Activated CD4-positive, alpha-beta T cell treated with anti-CD3 and anti-CD28 coated beads for 1 hour (primary cell): ENCODE data around the gene PARN.
"Not testable (repeated sequence)": the region's sequence is repeated elsewhere in the genome, so short reads cannot be mapped to it uniquely, and the experiment has no call there.

Experiments used
- DNase-seq: peaks from one replicate; pipeline ENCODE4 v3.0.0-alpha.2; 2020

PARN gene

DNA sequence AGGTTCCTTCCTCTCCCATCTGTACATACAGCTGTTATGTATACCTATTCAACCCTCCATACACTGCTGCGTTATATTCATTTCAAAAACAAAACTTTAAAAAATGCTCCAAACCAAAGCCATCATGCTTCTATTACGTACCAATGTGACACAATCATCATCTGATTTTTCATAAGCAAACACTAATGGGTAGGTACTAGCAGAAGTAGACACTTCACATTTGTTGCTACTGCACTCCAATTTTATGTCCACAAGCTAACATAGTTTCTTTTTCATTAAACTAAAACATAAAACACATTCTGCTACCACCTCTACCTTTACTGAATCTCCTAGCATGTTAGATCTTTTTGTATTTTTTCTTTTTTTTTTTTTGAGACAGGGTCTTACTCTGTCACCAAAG, 57.5 kb downstream of the PARN start:
- DNase-seq: no peak

DNA sequence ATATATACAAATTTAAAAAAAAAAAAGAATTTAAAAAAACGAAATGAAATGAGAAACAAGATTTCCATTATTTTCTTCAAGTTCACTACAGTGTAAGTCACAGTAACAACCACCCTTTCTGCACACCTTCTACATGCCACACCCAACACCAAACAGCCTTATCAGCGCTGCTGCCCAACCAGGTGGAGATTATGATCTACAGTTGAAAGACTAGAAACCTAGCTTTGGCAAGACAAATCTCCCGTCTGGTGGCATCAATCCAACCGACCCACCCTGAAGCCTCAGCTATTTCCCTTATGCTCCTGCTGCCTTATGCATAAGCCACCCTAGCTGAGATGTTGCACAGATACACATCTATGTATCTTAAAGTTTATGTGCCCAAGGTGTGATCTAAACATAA, 60.8 kb downstream of the PARN start:
- no peak for DNase-seq

DNA sequence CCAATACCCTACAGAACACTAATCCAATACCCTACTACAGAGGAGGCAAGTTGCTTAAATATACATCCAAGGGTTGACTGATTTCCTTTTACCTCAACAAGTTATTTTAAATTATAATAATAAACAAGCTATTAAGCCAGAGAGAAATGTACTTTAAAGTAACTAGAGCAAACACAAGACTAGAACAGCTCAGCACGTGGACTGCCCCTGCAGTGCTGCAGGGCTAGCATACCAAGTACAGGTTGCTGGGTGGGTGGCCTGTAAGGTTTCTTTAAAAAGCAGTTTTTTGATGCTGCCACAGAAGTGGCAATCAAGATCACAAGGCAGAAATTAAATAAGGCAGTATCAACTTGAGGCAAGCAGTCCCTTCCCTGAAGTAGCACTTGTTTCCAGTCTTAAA, 63.5 kb downstream of the PARN start:
- no peak for DNase-seq

DNA sequence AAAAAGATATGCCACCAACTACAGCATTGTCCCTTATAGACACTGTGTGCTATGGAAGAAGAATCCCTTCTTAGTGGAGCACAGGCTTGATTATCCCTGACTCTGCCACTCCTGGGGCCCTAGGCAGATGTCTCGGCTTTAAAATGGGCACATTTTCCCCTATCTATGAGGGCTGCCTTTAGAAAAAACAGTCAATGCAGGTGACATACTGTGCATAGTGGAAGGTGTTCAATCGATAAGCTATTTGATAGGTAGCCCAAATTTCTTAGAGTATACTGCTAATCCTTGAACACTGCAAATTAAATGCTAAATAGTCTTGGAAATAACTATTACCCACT, 64.4 kb downstream of the PARN start:
- DNase-seq: no peak

DNA sequence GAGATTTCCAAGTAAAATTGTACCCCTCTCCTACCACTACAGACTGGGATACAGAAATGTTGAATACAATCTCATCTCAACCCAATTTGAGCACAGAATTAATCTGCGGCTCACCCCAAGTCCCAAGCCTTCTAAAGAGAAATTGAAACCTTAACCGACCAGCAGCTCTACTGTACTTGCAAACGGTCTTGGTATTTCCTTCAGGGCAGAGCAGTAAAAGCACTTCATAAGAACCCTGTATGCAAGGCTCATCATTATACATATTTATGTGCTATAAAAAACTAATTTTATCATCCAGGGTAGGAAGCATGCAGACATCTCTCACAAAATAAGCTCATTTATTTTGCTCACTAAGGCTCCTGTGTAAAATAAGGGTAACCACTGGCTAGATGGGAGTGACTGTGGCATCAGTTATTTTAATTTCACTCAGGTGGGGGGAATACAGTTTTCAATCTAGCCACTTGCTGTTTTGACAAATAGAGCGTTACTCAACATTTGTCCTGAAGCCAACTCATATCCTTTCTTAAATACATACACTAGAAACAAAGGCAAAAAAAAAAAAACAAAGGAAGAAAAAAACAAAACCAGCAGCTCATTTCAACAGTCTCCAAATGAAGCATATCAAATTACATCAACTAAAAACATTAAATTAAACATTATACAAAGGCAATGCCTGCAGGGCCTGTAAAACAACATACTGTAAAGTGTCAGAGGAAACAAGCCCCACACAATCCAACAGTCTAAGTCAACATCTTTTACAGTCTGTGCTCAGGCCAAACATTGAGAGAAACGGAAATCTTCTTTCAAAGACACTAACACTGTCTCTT, 65.0 kb downstream of the PARN start:
- DNase-seq: no peak

DNA sequence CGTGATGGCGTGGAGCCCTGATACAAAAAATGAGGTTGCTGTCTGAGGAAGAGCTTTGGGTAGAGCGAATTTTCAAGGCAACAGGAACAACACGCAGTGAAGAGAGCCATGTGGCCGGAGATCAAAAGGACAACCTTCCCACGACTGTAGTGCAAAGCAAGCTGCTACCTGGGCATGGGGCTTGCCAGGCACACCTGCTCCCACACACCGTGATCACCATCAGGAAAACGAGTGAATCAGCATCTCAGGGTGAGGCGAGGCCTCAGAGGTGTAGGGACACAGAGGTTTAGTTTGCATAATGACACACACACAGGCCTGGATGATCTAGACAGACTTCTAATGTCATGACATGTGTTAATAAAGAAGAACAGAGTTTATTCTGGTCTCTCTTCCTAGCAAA, 65.7 kb downstream of the PARN start:
- no peak for DNase-seq

DNA sequence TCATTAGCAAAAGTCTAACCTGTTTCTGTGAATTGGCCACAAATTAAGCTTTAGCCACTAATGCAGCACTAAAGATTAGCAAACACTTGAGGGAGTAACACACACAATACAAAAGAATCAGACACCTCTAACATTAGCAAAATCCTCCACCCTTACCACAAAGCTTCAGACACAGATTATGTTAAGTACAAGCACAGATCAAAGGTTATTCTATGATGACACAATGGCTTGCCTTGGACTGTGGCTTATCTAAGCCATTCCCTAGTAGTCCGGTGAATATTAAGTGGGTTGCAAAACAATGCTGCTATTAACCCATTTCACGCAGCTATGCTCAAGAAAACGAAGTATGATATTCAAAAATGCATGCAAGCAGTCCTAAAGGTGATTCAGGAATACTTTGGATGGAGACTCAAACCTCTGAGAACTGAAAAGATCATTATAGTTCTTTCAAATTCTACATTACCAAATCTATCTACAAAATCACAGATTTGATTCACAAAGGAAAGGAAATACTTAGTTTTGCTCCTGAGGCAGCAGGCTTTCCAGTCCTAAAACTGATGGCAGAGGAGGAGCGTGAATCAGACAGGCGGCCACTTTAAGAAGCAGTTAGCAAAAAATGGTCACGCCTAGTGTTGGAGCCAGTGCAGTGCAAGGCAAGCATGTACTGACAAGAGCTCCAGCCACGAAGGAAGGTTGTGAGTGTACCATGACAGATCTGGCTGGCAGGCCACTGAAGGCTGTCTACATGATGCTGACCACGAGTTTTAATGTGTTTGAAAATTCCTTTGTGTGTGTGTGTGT, 67.2 kb downstream of the PARN start:
- no peak for DNase-seq

DNA sequence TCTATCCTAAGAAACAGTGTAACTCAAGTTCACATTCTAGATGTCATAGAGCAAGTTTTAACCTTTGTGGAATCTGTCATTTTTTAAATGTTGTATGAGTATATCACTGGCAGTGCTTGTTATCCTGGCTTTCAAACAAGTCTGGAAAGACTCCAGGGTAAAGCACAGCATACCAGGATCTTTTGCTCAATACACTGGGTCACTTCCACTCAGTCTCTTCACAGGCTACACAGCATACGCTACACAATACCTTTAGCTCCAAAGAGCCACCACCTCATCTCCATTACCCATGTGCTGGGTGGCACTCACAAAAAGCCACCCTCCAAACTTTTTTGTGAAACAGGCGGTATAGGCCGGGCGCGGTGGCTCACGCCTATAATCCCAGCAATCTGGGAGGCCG, 69.5 kb downstream of the PARN start:
- DNase-seq: no peak

DNA sequence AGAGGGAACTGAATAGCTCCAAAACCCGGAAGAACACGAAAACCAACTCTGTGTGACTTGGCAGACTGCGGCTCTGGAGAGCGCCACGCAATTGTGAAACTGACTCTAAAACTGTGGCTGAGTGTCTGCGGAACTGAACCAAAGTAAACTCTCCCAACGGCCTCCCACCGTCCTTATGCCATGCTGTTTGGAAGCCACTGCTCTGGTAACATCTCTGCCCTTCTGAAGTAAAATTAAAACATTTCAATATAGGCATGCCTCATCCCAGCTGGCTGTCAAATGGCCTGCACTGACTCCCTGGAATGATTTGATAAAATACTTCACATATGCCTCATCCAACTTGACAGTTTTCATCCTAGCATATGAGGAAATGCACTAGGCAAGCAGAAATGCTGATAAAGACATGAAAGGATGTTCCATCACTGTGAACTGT, 70.2 kb downstream of the PARN start:
- DNase-seq: no peak

DNA sequence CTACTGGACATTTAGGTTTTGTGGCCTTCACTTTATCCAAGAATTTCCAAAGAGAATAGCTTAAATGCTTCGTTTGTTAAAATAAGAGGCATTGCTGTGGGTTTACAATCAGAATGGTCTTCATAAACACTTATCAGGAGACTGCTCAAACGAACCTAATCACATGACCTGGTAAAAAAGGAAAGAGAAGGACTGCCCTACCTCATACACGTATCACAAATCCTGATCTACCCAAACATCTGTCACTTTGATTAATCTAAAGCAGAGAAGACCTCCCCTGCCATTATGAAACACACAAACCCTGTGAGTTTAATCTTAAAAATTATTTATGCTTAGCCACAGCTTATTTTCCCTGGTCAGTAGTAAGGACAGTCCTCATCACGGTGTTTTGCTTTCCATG, 76.6 kb downstream of the PARN start:
- DNase-seq: no peak

DNA sequence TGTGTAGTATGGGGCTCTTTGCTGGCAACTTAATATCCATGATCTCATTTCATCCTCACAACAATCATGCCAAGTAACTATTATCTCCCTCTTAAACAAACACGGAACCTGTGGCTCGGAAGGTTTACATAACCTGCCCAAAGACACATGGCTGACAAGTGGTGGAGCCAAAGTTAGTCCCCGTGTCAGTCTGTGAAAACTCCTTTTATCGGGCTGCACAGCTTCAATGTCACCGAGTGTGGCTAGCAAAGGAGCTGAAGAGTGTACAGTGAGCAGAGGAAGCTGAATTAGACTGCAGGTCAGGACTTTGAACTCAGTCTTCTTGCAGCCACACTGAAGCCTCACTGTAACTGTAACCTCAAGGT, 80.3 kb downstream of the PARN start:
- no peak for DNase-seq

DNA sequence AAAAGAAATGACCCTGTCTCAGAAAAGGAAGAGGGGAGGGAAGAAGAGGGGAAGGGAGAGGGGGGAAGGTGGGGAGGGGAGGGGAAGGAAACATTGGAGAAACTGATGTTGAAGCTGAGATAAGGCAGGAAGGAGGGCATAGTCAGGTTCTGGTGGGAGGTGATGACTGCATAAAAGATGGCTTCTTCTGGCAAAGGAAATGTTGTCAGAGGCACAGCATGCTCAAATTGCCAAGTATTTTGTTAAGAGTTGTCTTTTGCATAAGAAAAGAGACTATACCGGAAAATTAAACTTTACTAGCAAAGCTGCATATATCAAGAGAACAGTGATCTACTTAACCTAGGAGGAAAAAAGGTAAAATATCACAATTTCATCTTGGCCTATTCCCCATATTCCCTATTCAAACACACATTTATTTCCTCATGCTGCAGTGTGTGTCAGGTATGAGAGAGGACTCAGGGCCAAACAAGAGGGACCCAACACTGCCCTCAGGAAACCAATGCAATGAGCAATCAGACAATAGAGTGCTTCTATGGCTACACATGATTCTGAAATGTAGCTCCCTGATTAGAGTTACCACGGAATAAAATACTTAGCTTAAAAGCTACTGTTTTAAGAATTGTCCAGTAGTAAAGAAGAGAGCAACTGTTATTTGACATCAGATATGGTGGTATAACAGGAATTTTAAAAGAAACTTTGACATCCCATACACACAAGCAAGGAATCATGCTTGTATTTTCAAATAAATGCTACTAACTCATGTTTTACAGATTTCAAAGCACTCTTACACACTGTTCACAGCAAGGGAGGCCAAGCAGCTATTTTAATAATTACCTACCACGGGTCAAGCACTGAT, 80.9 kb downstream of the PARN start:
- DNase-seq: no peak

DNA sequence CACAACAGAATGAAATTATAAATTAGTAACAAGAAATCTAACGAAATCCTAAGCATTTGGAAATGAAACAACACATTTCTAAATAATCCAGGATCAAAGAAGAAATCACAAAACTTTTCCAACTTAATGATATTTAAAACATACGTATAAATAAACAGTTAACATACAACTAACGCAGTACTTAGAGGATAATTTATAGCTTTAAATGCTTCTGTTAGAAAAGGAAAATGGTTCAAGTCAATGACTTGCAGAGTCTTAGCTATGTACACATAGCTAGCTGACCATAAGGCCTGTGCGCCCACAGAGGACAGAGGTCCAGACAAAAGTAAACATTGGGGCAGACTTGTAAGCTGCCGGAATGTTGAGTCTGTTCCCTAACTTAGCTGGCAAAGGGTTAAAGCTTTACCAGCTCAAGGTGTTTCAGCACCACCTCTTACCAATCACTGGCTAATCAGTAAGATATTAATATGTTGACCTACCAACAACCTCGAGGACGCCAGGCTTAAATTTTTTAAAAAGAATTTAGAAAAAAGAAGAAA, 84.6 kb downstream of the PARN start:
- DNase-seq: no peak

DNA sequence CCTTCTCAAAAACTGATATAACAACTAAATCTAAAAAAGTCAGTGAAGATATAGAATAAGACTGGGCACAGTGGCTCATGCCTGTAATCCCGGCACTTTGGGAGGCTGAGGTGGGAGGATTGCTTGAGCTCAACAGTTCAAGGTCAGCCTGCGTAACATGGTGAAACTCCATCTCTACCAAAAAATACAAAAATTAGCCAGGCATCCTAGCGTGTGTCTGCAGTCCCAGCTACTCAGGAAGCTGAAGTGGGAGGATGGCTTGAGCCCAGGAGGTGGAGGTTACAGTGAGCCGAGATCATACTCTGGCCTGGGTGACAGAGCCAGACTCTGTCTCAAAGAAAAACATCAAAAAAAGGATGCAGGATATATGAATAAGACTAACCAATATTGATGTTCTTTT, 85.2 kb downstream of the PARN start:
- not testable (repeated sequence) for DNase-seq

DNA sequence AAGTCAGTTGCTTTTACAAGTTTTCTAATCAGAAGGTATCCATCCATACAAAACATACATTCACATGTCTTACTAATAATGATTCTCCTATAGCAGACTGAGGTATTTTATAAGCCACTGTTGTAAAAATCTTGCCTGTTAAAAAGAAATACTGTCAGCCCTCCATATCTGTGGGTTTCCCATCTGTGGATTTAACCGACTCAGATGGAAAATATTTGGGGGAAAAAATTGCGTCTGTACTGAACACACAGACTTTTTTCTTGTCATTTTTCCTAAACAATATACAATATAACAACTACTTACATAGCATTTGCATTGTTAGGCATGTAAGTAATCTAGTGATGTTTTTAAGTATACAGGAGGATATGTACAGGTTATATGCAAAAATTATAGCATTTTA, 90.4 kb downstream of the PARN start:
- no peak for DNase-seq

DNA sequence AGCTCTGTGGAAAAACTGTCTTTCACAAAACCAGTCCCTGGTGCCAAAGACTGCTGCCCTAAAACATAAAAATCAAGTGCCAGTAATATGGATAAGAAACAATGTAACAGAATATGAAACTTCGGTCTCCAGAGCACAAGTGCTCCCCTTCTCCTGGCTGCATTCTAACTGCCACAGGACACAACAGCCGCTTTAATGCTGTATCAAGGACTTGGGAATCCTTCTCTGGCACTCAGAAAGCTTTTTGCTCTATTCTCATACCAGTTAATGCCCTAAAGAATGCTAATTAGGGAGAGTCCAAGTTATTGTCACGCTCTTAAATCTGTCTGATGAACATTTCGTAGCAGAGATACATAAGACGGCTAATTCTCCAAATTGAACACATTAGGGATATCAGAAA, 90.9 kb downstream of the PARN start:
- DNase-seq: no peak

DNA sequence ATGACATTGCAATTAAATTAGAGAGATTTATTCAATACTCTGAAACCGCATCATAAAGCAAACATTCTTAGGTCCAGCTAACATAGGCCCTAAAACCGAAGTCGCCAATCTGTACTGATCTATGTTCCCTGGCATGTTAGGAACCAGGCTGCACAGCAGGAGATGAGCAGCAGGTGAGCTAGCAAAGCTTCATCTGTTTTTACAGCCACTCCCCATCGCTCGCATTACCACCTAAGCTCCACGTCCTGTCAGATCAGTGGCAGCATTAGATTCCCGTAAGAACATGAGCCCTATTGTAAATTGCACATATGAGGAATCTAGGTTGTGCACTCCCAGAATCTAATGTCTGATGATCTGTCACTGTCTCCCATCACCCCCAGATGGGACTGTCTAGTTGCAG, 91.5 kb downstream of the PARN start:
- no peak for DNase-seq

DNA sequence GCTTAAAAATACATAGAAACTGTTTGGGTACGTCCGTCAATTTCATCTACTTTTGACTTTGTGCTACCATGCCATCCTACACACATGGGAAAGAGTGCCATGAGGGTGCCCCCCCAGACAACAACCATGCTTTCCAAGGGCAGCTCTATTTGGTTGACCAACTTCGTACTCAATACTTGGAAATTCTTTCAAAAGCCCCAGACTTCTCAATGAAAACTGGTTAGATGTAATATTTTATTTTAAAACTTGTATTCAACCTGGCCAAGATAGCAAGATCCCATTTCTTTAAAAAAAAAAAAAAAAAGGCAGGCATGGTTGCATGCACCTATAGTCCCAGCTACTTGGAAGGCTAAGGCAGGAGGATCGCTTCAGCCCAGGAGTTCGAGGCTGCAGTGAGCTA, 98.4 kb downstream of the PARN start:
- DNase-seq: no peak

DNA sequence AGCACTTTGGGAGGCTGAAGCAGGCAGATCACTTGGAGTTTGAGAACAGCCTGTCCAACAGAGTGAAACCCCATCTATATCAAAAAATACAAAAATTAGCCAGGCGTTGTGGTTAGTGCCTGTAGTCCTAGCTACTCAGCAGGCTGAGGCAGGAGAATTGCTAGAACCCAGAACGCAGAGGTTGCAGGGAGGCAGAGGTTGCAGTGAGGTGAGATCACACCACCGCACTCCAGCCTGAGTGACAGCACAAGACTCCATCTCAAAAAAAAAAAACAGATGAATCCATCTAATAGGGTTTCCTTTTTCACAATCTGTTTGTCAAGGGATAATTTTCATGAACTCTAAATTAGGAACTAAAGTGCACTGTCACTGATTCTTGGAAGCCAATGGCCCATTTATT, 99.0 kb downstream of the PARN start:
- DNase-seq: no peak

DNA sequence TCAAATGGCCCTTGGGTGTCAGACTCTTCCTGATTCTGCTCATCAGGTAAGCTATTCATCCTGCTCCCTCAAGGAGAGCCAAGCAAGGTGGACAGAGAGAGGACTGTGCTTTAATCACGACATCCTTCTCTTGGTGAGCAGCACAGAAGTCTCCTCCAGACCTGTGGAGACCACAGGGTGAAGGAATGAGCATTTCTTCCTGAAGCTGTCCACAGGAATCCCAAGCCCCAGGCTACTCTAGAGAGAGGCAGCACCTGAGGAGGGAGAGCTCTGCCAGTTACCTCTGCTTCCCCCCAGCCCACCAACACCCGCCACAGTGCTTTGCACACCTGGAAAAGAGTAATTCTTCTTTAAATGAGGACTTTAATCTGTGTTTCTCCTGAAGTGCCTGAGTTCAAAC, 100.0 kb downstream of the PARN start:
- no peak for DNase-seq

DNA sequence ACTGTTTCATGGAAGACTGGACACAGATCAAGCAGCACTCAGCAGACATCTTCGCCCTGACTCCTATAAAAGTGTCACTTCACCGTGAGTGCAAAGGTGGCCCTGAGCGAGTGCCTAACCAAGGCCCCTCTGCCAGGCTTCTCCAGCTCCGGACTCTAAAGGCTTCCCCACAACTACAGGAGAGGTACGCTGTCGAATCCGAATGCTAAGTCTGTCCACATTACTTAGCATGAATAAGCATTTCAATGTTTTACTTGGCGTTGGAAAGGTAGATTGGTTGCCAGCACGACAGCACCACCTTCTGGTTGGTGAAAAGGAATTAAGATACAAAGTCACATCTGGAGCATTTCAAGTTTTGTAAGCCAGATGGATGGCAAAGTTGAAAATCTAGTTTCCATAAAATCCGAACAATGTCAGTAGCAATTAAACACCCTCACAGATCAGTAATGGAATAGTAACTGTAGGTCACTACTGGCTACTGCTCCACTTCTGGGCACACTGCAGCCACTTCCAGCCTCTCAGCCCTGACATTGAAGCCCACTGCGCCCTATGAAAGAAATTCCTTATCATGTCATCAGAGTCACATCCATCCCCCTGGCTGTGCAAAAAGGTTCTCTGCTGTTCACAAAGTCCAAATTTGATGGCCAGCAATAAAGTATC, 100.9 kb downstream of the PARN start:
- DNase-seq: peak; percentile 27

DNA sequence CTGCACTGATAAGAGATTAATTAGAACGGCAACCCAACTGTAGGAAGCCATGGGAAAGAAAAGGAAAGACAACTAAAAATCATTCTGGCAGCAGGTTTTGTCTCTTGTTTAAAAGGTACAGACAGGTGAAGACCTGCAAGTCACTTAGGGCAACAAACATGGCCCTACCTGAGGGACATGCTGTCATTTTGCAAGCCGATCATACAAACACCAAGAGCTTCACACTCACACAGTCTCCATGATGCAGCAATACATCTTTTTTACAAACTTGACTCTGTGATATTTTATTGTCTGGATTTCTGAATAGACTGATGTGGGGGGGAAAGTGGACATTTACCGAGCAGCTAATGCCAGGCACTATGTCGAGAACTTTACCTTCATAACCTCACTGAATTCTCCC, 101.8 kb downstream of the PARN start:
- DNase-seq: no peak
